GM12878 (cell line): ENCODE data around the gene ZNF431. TPM values are rescaled to one million over a fixed set of nuclear protein-coding genes. Genes with fewer than 3 reads are reported as not detected.

Experiments used
- BMI1 ChIP-seq: fragments of 450-650 bp; IDR thresholded peaks from 2 replicates; pipeline ENCODE4 v1.6.1; 2016; ENCODE audit warnings: mild to moderate bottlenecking, moderate library complexity, borderline replicate concordance
- BRCA1 ChIP-seq: IDR thresholded peaks from 2 replicates; pipeline ENCODE4 v1.6.1; 2011; ENCODE audit warnings: low read depth, low read length, improper control_type of control experiment
- CBX3 ChIP-seq: fragments of 200-600 bp; sonication (generic); IDR thresholded peaks from 2 replicates; pipeline ENCODE4 v1.6.1; 2016; ENCODE audit warnings: low read depth, borderline replicate concordance
- CREB1 ChIP-seq: IDR thresholded peaks from 2 replicates; pipeline ENCODE4 v1.6.1; 2012; ENCODE audit warnings: low read depth, mild to moderate bottlenecking, inconsistent platforms
- FOS ChIP-seq: IDR thresholded peaks from 3 replicates; pipeline ENCODE4 v1.6.1; 2011; ENCODE audit warnings: borderline replicate concordance; ENCODE audit not compliant: insufficient read length; ENCODE audit errors: extremely low read depth
- FOXM1 ChIP-seq: IDR thresholded peaks from 2 replicates; pipeline ENCODE4 v1.6.1; 2012; ENCODE audit warnings: low read depth, mild to moderate bottlenecking, inconsistent platforms, low read length, moderate library complexity
- HDAC6 ChIP-seq: fragments of 200-600 bp; sonication (generic); IDR thresholded peaks from one replicate; pipeline ENCODE4 v1.8.0; 2017; ENCODE audit warnings: antibody characterized with exemption; ENCODE audit not compliant: unreplicated experiment
- IKZF1 ChIP-seq: fragments of 450-650 bp; conservative IDR thresholded peaks from 2 replicates; pipeline ENCODE4 v1.6.1; 2017; ENCODE audit warnings: antibody characterized with exemption, mild to moderate bottlenecking
- MYC ChIP-seq: IDR thresholded peaks from 2 replicates; pipeline ENCODE4 v1.6.1; 2011; ENCODE audit warnings: mild to moderate bottlenecking, low read length, moderate library complexity, inconsistent platforms; ENCODE audit not compliant: insufficient read depth, insufficient replicate concordance, insufficient read length, severe bottlenecking
- NFYA ChIP-seq: IDR thresholded peaks from 2 replicates; pipeline ENCODE4 v1.6.1; 2011; ENCODE audit warnings: low read depth, mild to moderate bottlenecking, low read length, improper control_type of control experiment, borderline replicate concordance
- POLR2AphosphoS2 ChIP-seq: IDR thresholded peaks from 2 replicates; pipeline ENCODE4 v1.6.1; 2011; ENCODE audit warnings: low read depth, mild to moderate bottlenecking, low read length, improper control_type of control experiment, moderate library complexity
- POU2F2 ChIP-seq: IDR thresholded peaks from 3 replicates; pipeline ENCODE4 v1.6.1; 2011; ENCODE audit warnings: low read depth, mild to moderate bottlenecking, low read length, borderline replicate concordance
- RAD21 ChIP-seq: IDR thresholded peaks from 2 replicates; pipeline ENCODE4 v1.6.1; 2011; ENCODE audit warnings: mild to moderate bottlenecking, low read depth, low read length, moderate library complexity; ENCODE audit not compliant: insufficient read depth
- RFX5 ChIP-seq: IDR thresholded peaks from 2 replicates; pipeline ENCODE4 v1.6.1; 2011; ENCODE audit warnings: low read depth, low read length, improper control_type of control experiment
- SMAD1 ChIP-seq: fragments of 450-650 bp; IDR thresholded peaks from 2 replicates; pipeline ENCODE4 v1.6.1; 2018; ENCODE audit warnings: mild to moderate bottlenecking, low read depth; ENCODE audit not compliant: partially characterized antibody
- ZNF24 ChIP-seq: fragments of 450-650 bp; IDR thresholded peaks from 2 replicates; pipeline ENCODE4 v1.6.1; 2017; ENCODE audit warnings: antibody characterized with exemption, mild to moderate bottlenecking
- ZNF274 ChIP-seq: IDR thresholded peaks from one replicate; pipeline ENCODE4 v1.8.0; 2011; ENCODE audit not compliant: insufficient read length, insufficient read depth
- polyA plus RNA-seq, 11 experiments: library from polyadenylated mRNA; depleted of rRNA in 4 of 11; unstranded in 6 of 11; stranded (reverse) in 5 of 11; fragments of >200 nt; fragmentation: Nextera tagmentation in 4 of 11; fragmentation: Illumina TruSeq in 1 of 11; extraction: Ambion mirVana in 4 of 11; extraction: Trizol in 1 of 11; gene quantifications; 1 replicate in 1 of 11; 2 replicates in 10 of 11; pipeline versions ENCODE4 v1.2.1 to v1.2.3, GENCODE V29; 2011 to 2016; ENCODE audit warnings: inconsistent platforms in 2 of 11, missing spikeins in 2 of 11, low read depth in 1 of 11
- total RNA-seq, 4 experiments: library from RNA; depleted of rRNA in 3 of 4; stranded (reverse); fragments of >200 nt in 3 of 4; fragmentation: Illumina TruSeq in 1 of 4; extraction: Trizol in 1 of 4; gene quantifications; 2 replicates each; pipeline versions ENCODE4 v1.2.1 to v1.2.3, GENCODE V29; 2013 to 2021
- TF ChIP-seq, protein P1 (sequence below): fragments of 450-650 bp; formaldehyde crosslinking; IDR thresholded peaks from 2 replicates; pipeline ENCODE4 v1.4.0; 2022; ENCODE audit warnings: mild to moderate bottlenecking, moderate library complexity

ZNF431 gene
- total and polyA plus RNA-seq, 10 of the 15 experiments (the other 5 are each of a cell fraction or from before 2014, with no cell fraction given), result 2.5 to 18.7 (median 10.0) TPM

GRCh38 chr19:21202865-21203494, 61.1 kb downstream of the ZNF431 start (continued):
- TF ChIP-seq, protein P1, sequence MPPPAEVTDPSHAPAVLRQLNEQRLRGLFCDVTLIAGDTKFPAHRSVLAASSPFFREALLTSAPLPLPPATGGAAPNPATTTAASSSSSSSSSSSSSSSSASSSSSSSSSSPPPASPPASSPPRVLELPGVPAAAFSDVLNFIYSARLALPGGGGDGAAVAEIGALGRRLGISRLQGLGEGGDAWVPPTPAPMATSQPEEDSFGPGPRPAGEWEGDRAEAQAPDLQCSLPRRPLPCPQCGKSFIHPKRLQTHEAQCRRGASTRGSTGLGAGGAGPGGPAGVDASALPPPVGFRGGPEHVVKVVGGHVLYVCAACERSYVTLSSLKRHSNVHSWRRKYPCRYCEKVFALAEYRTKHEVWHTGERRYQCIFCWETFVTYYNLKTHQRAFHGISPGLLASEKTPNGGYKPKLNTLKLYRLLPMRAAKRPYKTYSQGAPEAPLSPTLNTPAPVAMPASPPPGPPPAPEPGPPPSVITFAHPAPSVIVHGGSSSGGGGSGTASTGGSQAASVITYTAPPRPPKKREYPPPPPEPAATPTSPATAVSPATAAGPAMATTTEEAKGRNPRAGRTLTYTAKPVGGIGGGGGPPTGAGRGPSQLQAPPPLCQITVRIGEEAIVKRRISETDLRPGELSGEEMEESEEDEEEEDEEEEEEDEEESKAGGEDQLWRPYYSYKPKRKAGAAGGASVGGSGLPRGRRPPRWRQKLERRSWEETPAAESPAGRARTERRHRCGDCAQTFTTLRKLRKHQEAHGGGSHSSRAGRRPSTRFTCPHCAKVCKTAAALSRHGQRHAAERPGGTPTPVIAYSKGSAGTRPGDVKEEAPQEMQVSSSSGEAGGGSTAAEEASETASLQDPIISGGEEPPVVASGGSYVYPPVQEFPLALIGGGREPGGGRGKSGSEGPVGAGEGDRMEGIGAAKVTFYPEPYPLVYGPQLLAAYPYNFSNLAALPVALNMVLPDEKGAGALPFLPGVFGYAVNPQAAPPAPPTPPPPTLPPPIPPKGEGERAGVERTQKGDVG (CRISPR knock-in tag), result no peak
- TF ChIP-seq BRCA1, result no peak
- TF ChIP-seq IKZF1, result no peak
- TF ChIP-seq MYC, result no peak
- TF ChIP-seq CREB1, result no peak
- no peak for TF ChIP-seq POLR2AphosphoS2
- no peak for TF ChIP-seq ZNF274
- TF ChIP-seq FOXM1, result no peak
- TF ChIP-seq RAD21, result peak; percentile 55; the same call in 1 of the 2 replicates
- TF ChIP-seq NFYA, result no peak
- no peak for TF ChIP-seq FOS
- no peak for TF ChIP-seq SMAD1
- no peak for TF ChIP-seq CBX3
- no peak for TF ChIP-seq BMI1
- no peak for TF ChIP-seq HDAC6
- 0 out of 2 replicates have a peak, but pooled peaks have one; percentile 14 for TF ChIP-seq RFX5
- TF ChIP-seq ZNF24, result no peak
- TF ChIP-seq POU2F2, result no peak
